Measurements from ENCODE around the gene CPLX1. TPM values are rescaled to one million over a fixed set of nuclear protein-coding genes. Genes with fewer than 3 reads are reported as not detected.
A peak's percentile ranks its signal among the peaks of the same experiment; 100 is the strongest.
"Not testable (repeated sequence)": the region's sequence is repeated elsewhere in the genome, so short reads cannot be mapped to it uniquely, and the experiment has no call there.

Gene CPLX1
- total RNA-seq, 2 experiments from 2014 or later = 1.5 TPM

GRCh38 chr4:774419-775092 is 51.4 kb downstream of the CPLX1 start:
- H3K27ac Mint-ChIP-seq = peak overlapping the region; percentile 39
- DNase-seq; H3K9me3 Mint-ChIP-seq; H3K27ac ChIP-seq (ENCODE audit: low read depth in 1 of 2, low read length in 2 of 2); H3K27me3 ChIP-seq (ENCODE audit: control insufficient read depth in 1 of 2, insufficient read depth in 2 of 2, low read length in 2 of 2); ATAC-seq (ENCODE audit: poor library complexity); H3K4me3 ChIP-seq (ENCODE audit: low read length); intact Hi-C loops (cut with DNase I, micrococcal nuclease); H3K27me3 Mint-ChIP-seq; H3K9me3 ChIP-seq (ENCODE audit: control insufficient read depth in 1 of 2, insufficient read depth in 1 of 2, low read length in 2 of 2): not testable (repeated sequence)
- H3K36me3 ChIP-seq (ENCODE audit: insufficient read depth, low read length) = peaks cover 61% of the 10 kb centered on the region
- peaks cover 60% of the 10 kb centered on the region for H3K4me1 Mint-ChIP-seq (ENCODE audit: low read depth)
- CTCF ChIA-PET = interaction anchor here (0.6 to 2.6 kb wide), 5 partner anchors 8 to 1427 kb away, joined by 3 to 7 read pairs (median 4); no protein-coding TSS in a partner anchor
- peaks cover 64% of the 10 kb centered on the region for H3K4me1 ChIP-seq (ENCODE audit: insufficient read depth, low read length)
- H3K4me3 Mint-ChIP-seq = peak overlapping the region; percentile 49
- POLR2A ChIA-PET = interaction anchor here (1.3 kb wide), 1 partner anchor 23 kb away, joined by 6 read pairs; no protein-coding TSS in a partner anchor
- peaks cover 74% of the 10 kb centered on the region for H3K36me3 Mint-ChIP-seq (ENCODE audit: low read depth)

- DNase-seq (no peak), ATAC-seq (ENCODE audit: poor library complexity) (no peak)
- peaks cover 67% of the 10 kb centered on the region for H3K36me3 ChIP-seq (ENCODE audit: insufficient read depth, low read length)
- no peak overlapping the region for H3K27ac ChIP-seq (ENCODE audit: low read depth in 1 of 2, low read length in 2 of 2)
- Mint-ChIP-seq H3K9me3 (no peaks in the 10 kb centered on the region), H3K4me1 (ENCODE audit: low read depth) (peaks cover 58% of the 10 kb centered on the region), H3K27me3 (no peaks in the 10 kb centered on the region), H3K4me3 (no peak overlapping the region), H3K27ac (no peak overlapping the region), H3K36me3 (ENCODE audit: low read depth) (peaks cover 70% of the 10 kb centered on the region)
- no peak overlapping the region for H3K4me3 ChIP-seq (ENCODE audit: low read length)
- H3K9me3 ChIP-seq (ENCODE audit: control insufficient read depth in 1 of 2, insufficient read depth in 1 of 2, low read length in 2 of 2) = no peaks in the 10 kb centered on the region
- ChIA-PET POLR2A (interaction anchor here (0.8 kb wide), 1 partner anchor 9 kb away, joined by 3 read pairs; no protein-coding TSS in a partner anchor), CTCF (no interaction called here)
- intact Hi-C loops (cut with DNase I, micrococcal nuclease) = no loop called here
- peaks cover 57% of the 10 kb centered on the region for H3K4me1 ChIP-seq (ENCODE audit: insufficient read depth, low read length)
- no peak for TF ChIP-seq CTCF (IDR thresholded peaks at IDR 0.05)
- no peaks in the 10 kb centered on the region for H3K27me3 ChIP-seq (ENCODE audit: control insufficient read depth in 1 of 2, insufficient read depth in 2 of 2, low read length in 2 of 2)
Observed at GRCh38 chr4:773214-773613, 52.7 kb downstream of the CPLX1 start.

GRCh38 chr4:772776-773175 is 53.2 kb downstream of the CPLX1 start:
- H3K9me3 Mint-ChIP-seq = no peaks in the 10 kb centered on the region
- Histone ChIP-seq H3K36me3 (ENCODE audit: insufficient read depth, low read length) (peaks cover 69% of the 10 kb centered on the region), H3K27ac (ENCODE audit: low read depth in 1 of 2, low read length in 2 of 2) (no peak overlapping the region), H3K4me3 (ENCODE audit: low read length) (no peak overlapping the region), H3K4me1 (ENCODE audit: insufficient read depth, low read length) (peaks cover 57% of the 10 kb centered on the region), H3K27me3 (ENCODE audit: control insufficient read depth in 1 of 2, insufficient read depth in 2 of 2, low read length in 2 of 2) (no peaks in the 10 kb centered on the region), H3K9me3 (ENCODE audit: control insufficient read depth in 1 of 2, insufficient read depth in 1 of 2, low read length in 2 of 2) (no peaks in the 10 kb centered on the region)
- CTCF ChIA-PET = no interaction called here
- no peaks in the 10 kb centered on the region for H3K27me3 Mint-ChIP-seq
- POLR2A ChIA-PET = interaction anchor here (0.8 kb wide), 1 partner anchor 9 kb away, joined by 3 read pairs; no protein-coding TSS in a partner anchor
- peaks cover 54% of the 10 kb centered on the region for H3K4me1 Mint-ChIP-seq (ENCODE audit: low read depth)
- ATAC-seq (ENCODE audit: poor library complexity) = no peak
- intact Hi-C loops (cut with DNase I, micrococcal nuclease) = no loop called here
- peaks cover 70% of the 10 kb centered on the region for H3K36me3 Mint-ChIP-seq (ENCODE audit: low read depth)
- no peak for DNase-seq
- no peak overlapping the region for H3K4me3 Mint-ChIP-seq
- peak overlapping the region; percentile 7 for H3K27ac Mint-ChIP-seq
- no peak for TF ChIP-seq CTCF (IDR thresholded peaks at IDR 0.05)

Data from CD4-positive, alpha-beta T cell (primary cell).